Measurements from ENCODE around the gene PRKX.

- TF ChIP-seq CTCF (IDR thresholded peaks at IDR 0.05) (no peak), POLR2A (IDR thresholded peaks at IDR 0.05) (no peak)
Measured at GRCh38 chrX:3706481-3706880, 7.0 kb downstream of the PRKX start.
